ENCODE results near the gene MGA.

GRCh38 chr15:41698779-41699178, 38.6 kb downstream of the MGA start:
- TF ChIP-seq CTCF (IDR thresholded peaks at IDR 0.05; ENCODE audit: control extremely low read depth in 1 of 3, insufficient read depth in 1 of 3, low read depth in 1 of 3, low read length in 3 of 3) (no peak), EP300 (IDR thresholded peaks at IDR 0.05; ENCODE audit: borderline replicate concordance in 1 of 2, low read depth in 2 of 2, low read length in 2 of 2) (no peak), CHD1 (IDR thresholded peaks at IDR 0.05; ENCODE audit: low read depth, low read length) (no peak), EZH2 (IDR thresholded peaks at IDR 0.05; ENCODE audit: low read depth, low read length, severe bottlenecking) (no peak), POLR2AphosphoS5 (IDR thresholded peaks at IDR 0.05; ENCODE audit: low read depth, low read length) (no peak), TEAD4 (IDR thresholded peaks at IDR 0.05; ENCODE audit: low read depth, low read length) (no peak), BACH1 (IDR thresholded peaks at IDR 0.05; ENCODE audit: low read length) (no peak), FOSL1 (IDR thresholded peaks at IDR 0.05; ENCODE audit: insufficient read depth, low read depth, low read length) (no peak), ASH2L (IDR thresholded peaks at IDR 0.05; ENCODE audit: low read length) (no peak)

Measured in H1 (cell line).